ENCODE measurements around the gene C1orf21.

Gene C1orf21

GRCh38 chr1:184524248-184524647, 137.4 kb downstream of the C1orf21 start:
- DNase-seq (ENCODE audit: low read depth): peak; percentile 43
- no peak overlapping the region for H3K4me3 ChIP-seq (replicated peaks; ENCODE audit: low read depth, low read length)
- TF ChIP-seq CTCF (IDR thresholded peaks at IDR 0.05; ENCODE audit: low read length, missing control alignments): no peak

- DNase-seq (ENCODE audit: low read depth): no peak
- TF ChIP-seq CTCF (IDR thresholded peaks at IDR 0.05; ENCODE audit: low read length, missing control alignments): no peak
- no peak overlapping the region for H3K4me3 ChIP-seq (replicated peaks; ENCODE audit: low read depth, low read length)
Observed at GRCh38 chr1:184527402-184527801, 140.6 kb downstream of the C1orf21 start.

- no peak for TF ChIP-seq CTCF (IDR thresholded peaks at IDR 0.05; ENCODE audit: low read length, missing control alignments)
- H3K4me3 ChIP-seq (replicated peaks; ENCODE audit: low read depth, low read length): no peak overlapping the region
- DNase-seq (ENCODE audit: low read depth): no peak
Observed at GRCh38 chr1:184530226-184530625, 143.4 kb downstream of the C1orf21 start.

- no peak for DNase-seq (ENCODE audit: low read depth)
- TF ChIP-seq CTCF (IDR thresholded peaks at IDR 0.05; ENCODE audit: low read length, missing control alignments): no peak
Observed at GRCh38 chr1:184531296-184531695, 144.5 kb downstream of the C1orf21 start.

GRCh38 chr1:184532199-184532598, 145.4 kb downstream of the C1orf21 start:
- TF ChIP-seq CTCF (IDR thresholded peaks at IDR 0.05; ENCODE audit: low read length, missing control alignments): no peak
- no peak overlapping the region for H3K4me3 ChIP-seq (replicated peaks; ENCODE audit: low read depth, low read length)
- no peak for DNase-seq (ENCODE audit: low read depth)

More at GRCh38 chr1:184531296-184531695, 144.5 kb downstream of the C1orf21 start:
- no peak overlapping the region for H3K4me3 ChIP-seq (replicated peaks; ENCODE audit: low read depth, low read length)

GRCh38 chr1:184533049-184533448, 146.2 kb downstream of the C1orf21 start:
- no peak for TF ChIP-seq CTCF (IDR thresholded peaks at IDR 0.05; ENCODE audit: low read length, missing control alignments)
- no peak overlapping the region for H3K4me3 ChIP-seq (replicated peaks; ENCODE audit: low read depth, low read length)
- no peak for DNase-seq (ENCODE audit: low read depth)

GRCh38 chr1:184533915-184534314, 147.1 kb downstream of the C1orf21 start:
- no peak overlapping the region for H3K4me3 ChIP-seq (replicated peaks; ENCODE audit: low read depth, low read length)
- no peak for DNase-seq (ENCODE audit: low read depth)
- no peak for TF ChIP-seq CTCF (IDR thresholded peaks at IDR 0.05; ENCODE audit: low read length, missing control alignments)
